Endothelial cell (in vitro differentiated cells): Measurements from ENCODE around the gene CFAP54. TPM values are rescaled to one million over a fixed set of nuclear protein-coding genes. Genes with fewer than 3 reads are reported as not detected.
"Not testable (repeated sequence)": the region's sequence is repeated elsewhere in the genome, so short reads cannot be mapped to it uniquely, and the experiment has no call there.

Experiments
- DNase-seq: peaks from one replicate; pipeline ENCODE4 v3.0.0; 2021; ENCODE audit warnings: low spot score
- H3K27ac Mint-ChIP-seq: one replicate; pipeline ENCODE4 v1.8.0; 2021; ENCODE audit warnings: mixed read lengths, inconsistent platforms; ENCODE audit not compliant: unreplicated experiment
- H3K27me3 Mint-ChIP-seq: one replicate; pipeline ENCODE4 v1.8.0; 2021; ENCODE audit warnings: mild to moderate bottlenecking, moderate library complexity, mixed read lengths, inconsistent platforms; ENCODE audit not compliant: unreplicated experiment
- H3K36me3 Mint-ChIP-seq: one replicate; pipeline ENCODE4 v1.8.0; 2021; ENCODE audit warnings: mild to moderate bottlenecking, low read depth, mixed read lengths, inconsistent platforms; ENCODE audit not compliant: unreplicated experiment
- H3K4me1 Mint-ChIP-seq: one replicate; pipeline ENCODE4 v1.8.0; 2021; ENCODE audit warnings: mild to moderate bottlenecking, mixed read lengths, inconsistent platforms; ENCODE audit not compliant: unreplicated experiment
- H3K4me3 Mint-ChIP-seq: one replicate; pipeline ENCODE4 v1.8.0; 2021; ENCODE audit warnings: mild to moderate bottlenecking, mixed read lengths, inconsistent platforms; ENCODE audit not compliant: unreplicated experiment
- H3K9me3 Mint-ChIP-seq: one replicate; pipeline ENCODE4 v1.8.0; 2021; ENCODE audit warnings: mixed read lengths, inconsistent platforms; ENCODE audit not compliant: unreplicated experiment
- CTCF ChIP-seq: fragments of 200-600 bp; sonication (generic); IDR thresholded peaks from one replicate; pipeline ENCODE4 v1.5.0; 2021; ENCODE audit warnings: antibody characterized with exemption; ENCODE audit not compliant: unreplicated experiment
- total RNA-seq: library from RNA; stranded (reverse); fragmentation: NEBNext Ultra II Directional; extraction: Animal tissue kit (Norgen Biotek cat#: 25700); gene quantifications from one replicate; pipeline ENCODE4 v1.2.1, GENCODE V29; 2021; ENCODE audit not compliant: unreplicated experiment

Gene CFAP54
- total RNA-seq, 1 donor from 2014 or later, result 2.5 TPM

- Mint-ChIP-seq H3K27ac (no peak overlapping the region), H3K36me3 (no peaks in the 10 kb centered on the region), H3K27me3 (peaks cover 13% of the 10 kb centered on the region), H3K9me3 (no peaks in the 10 kb centered on the region), H3K4me1 (peaks cover 33% of the 10 kb centered on the region), H3K4me3 (no peak overlapping the region)
- no peak for TF ChIP-seq CTCF
- DNase-seq, result no peak
Observed at GRCh38 chr12:96487634-96488033, 1.7 kb upstream of the CFAP54 start.

GRCh38 chr12:96493106-96493505 is 3.7 kb downstream of the CFAP54 start:
- no peak for TF ChIP-seq CTCF
- H3K27ac Mint-ChIP-seq, result no peak overlapping the region
- H3K4me3 Mint-ChIP-seq, result no peak overlapping the region
- H3K27me3 Mint-ChIP-seq, result peaks cover 4% of the 10 kb centered on the region
- H3K36me3 Mint-ChIP-seq, result no peaks in the 10 kb centered on the region
- H3K4me1 Mint-ChIP-seq, result peaks cover 30% of the 10 kb centered on the region
- H3K9me3 Mint-ChIP-seq, result no peaks in the 10 kb centered on the region
- no peak for DNase-seq

- H3K4me3 Mint-ChIP-seq, H3K27me3 Mint-ChIP-seq, DNase-seq, H3K27ac Mint-ChIP-seq, H3K36me3 Mint-ChIP-seq, H3K9me3 Mint-ChIP-seq: not testable (repeated sequence)
- H3K4me1 Mint-ChIP-seq, result peaks cover 30% of the 10 kb centered on the region
Observed at GRCh38 chr12:96494154-96494553, 4.8 kb downstream of the CFAP54 start.

GRCh38 chr12:96495155-96495554 is 5.8 kb downstream of the CFAP54 start:
- no peak for DNase-seq
- Mint-ChIP-seq H3K36me3 (no peaks in the 10 kb centered on the region), H3K4me3 (no peak overlapping the region), H3K4me1 (peaks cover 24% of the 10 kb centered on the region), H3K27ac (no peak overlapping the region), H3K27me3 (peaks cover 4% of the 10 kb centered on the region), H3K9me3 (no peaks in the 10 kb centered on the region)
- TF ChIP-seq CTCF, result no peak

GRCh38 chr12:96495841-96496545 is 6.6 kb downstream of the CFAP54 start:
- no peak for TF ChIP-seq CTCF
- Mint-ChIP-seq H3K36me3 (no peaks in the 10 kb centered on the region), H3K4me1 (peaks cover 29% of the 10 kb centered on the region), H3K9me3 (no peaks in the 10 kb centered on the region), H3K4me3 (no peak overlapping the region), H3K27me3 (peaks cover 4% of the 10 kb centered on the region), H3K27ac (no peak overlapping the region)
- DNase-seq, result no peak
